Esophagus muscularis mucosa (tissue), 4 donors: Measurements from ENCODE around the gene NEURL1B. TPM values are rescaled to one million over a fixed set of nuclear protein-coding genes. Genes with fewer than 3 reads are reported as not detected.

Experiments
- DNase-seq: peaks from one replicate; pipeline ENCODE4 v3.0.0-alpha.2; 2017; ENCODE audit errors: extremely low spot score
- H3K27ac ChIP-seq, 4 donors: fragments of 200-600 bp; sonication (generic); replicated peaks in 1 of 4; 1 replicate in 3 of 4; 2 replicates in 1 of 4; pipeline ENCODE4 v1.5.1; 2016 to 2019; ENCODE audit warnings: mild to moderate bottlenecking in 1 of 4
- H3K27me3 ChIP-seq, 4 donors: fragments of 200-600 bp; sonication (generic); one replicate each; pipeline versions ENCODE4 v1.5.1 to v1.6.0; 2016 to 2019
- H3K36me3 ChIP-seq, 4 donors: fragments of 200-600 bp; sonication (generic); one replicate each; pipeline ENCODE4 v1.5.1; 2016 to 2019
- H3K4me1 ChIP-seq, 4 donors: fragments of 200-600 bp; sonication (generic); one replicate each; pipeline ENCODE4 v1.5.1; 2016 to 2019
- H3K4me3 ChIP-seq, 4 donors: fragments of 200-600 bp; sonication (generic); 1 replicate in 2 of 4; 2 replicates in 2 of 4; pipeline ENCODE4 v1.5.1; 2016 to 2019; ENCODE audit warnings: mild to moderate bottlenecking in 4 of 4, moderate library complexity in 1 of 4
- H3K9me3 ChIP-seq, 4 donors: fragments of 200-600 bp; sonication (generic); 1 replicate in 3 of 4; 2 replicates in 1 of 4; pipeline ENCODE4 v1.5.1; 2016 to 2019
- CTCF ChIP-seq, 3 experiments: fragments of 200-600 bp in 2 of 3; fragments of 450-650 bp in 1 of 3; sonication (generic) in 2 of 3; IDR thresholded peaks; one replicate each; pipeline ENCODE4 v1.5.1; 2017 to 2019; ENCODE audit warnings: antibody characterized with exemption in 3 of 3, mild to moderate bottlenecking in 2 of 3, moderate library complexity in 1 of 3
- EP300 ChIP-seq: sonication (generic); formaldehyde crosslinking; IDR thresholded peaks from one replicate; pipeline ENCODE4 v1.6.1; 2017; ENCODE audit warnings: antibody characterized with exemption
- POLR2A ChIP-seq: fragments of 450-650 bp; IDR thresholded peaks from one replicate; pipeline ENCODE4 v1.6.1; 2017; ENCODE audit warnings: antibody characterized with exemption, moderate library complexity, mild to moderate bottlenecking, low read depth
- POLR2AphosphoS5 ChIP-seq, 2 donors: sonication (generic); formaldehyde crosslinking; IDR thresholded peaks; one replicate each; pipeline ENCODE4 v1.6.1; 2017; ENCODE audit warnings: antibody characterized with exemption in 2 of 2
- WGBS: methylation state at CpG from one replicate; pipeline ENCODE4 v1.1.5; 2018; 5-methylcytosine and 5-hydroxymethylcytosine counted together
- intact Hi-C: fragments of 100-400 bp; cut with DNase I; formaldehyde crosslinking; loops from one replicate; pipeline ENCODE4 v1.15.1; 2023
- total RNA-seq, 4 donors: library from RNA; depleted of rRNA; stranded (reverse); fragments of >200 nt; gene quantifications; one replicate each; pipeline versions ENCODE4 v1.1.0 to v1.2.1, GENCODE V29; 2016

Gene NEURL1B
- total RNA-seq, 4 donors from 2014 or later = 34.1 to 87.1 (median 60.2) TPM

GRCh38 chr5:172726966-172727365 lies 85.9 kb downstream of the NEURL1B start:
- H3K9me3 ChIP-seq = no peaks in the 10 kb centered on the region
- H3K27me3 ChIP-seq = no peaks in the 10 kb centered on the region
- no peak for DNase-seq
- intact Hi-C loops = no loop called here
- H3K4me3 ChIP-seq = no peak overlapping the region
- H3K36me3 ChIP-seq = no peaks in the 10 kb centered on the region
- TF ChIP-seq POLR2A (no peak), EP300 (no peak), POLR2AphosphoS5 (IDR thresholded peaks at IDR 0.05) (no peak), CTCF (IDR thresholded peaks at IDR 0.05) (no peak)
- H3K4me1 ChIP-seq = peaks cover 17 to 26% (median 20%) of the 10 kb centered on the region in 4 donors
- 89% methylated on average over 3 of the region's 11 CpGs for WGBS
- no peak overlapping the region for H3K27ac ChIP-seq

- Histone ChIP-seq H3K36me3 (no peaks in the 10 kb centered on the region), H3K27ac (no peak overlapping the region), H3K27me3 (no peaks in the 10 kb centered on the region), H3K4me3 (no peak overlapping the region), H3K9me3 (no peaks in the 10 kb centered on the region), H3K4me1 (peaks cover 17 to 26% (median 20%) of the 10 kb centered on the region in 4 donors)
- WGBS = 97% methylated on average over 5 of the region's 7 CpGs
- TF ChIP-seq CTCF (IDR thresholded peaks at IDR 0.05) (no peak), POLR2A (no peak), EP300 (no peak), POLR2AphosphoS5 (IDR thresholded peaks at IDR 0.05) (no peak)
- intact Hi-C loops = no loop called here
- no peak for DNase-seq
Observed at GRCh38 chr5:172727551-172727950, 86.5 kb downstream of the NEURL1B start.

- no peak overlapping the region for H3K4me3 ChIP-seq
- no peak for TF ChIP-seq POLR2AphosphoS5 (IDR thresholded peaks at IDR 0.05)
- no peak for TF ChIP-seq CTCF (IDR thresholded peaks at IDR 0.05)
- TF ChIP-seq POLR2A = no peak
- TF ChIP-seq EP300 = no peak
- no peaks in the 10 kb centered on the region for H3K9me3 ChIP-seq
- H3K27me3 ChIP-seq = no peaks in the 10 kb centered on the region
- no peak overlapping the region for H3K27ac ChIP-seq
- H3K4me1 ChIP-seq = peaks cover 20 to 28% (median 25%) of the 10 kb centered on the region in 4 donors
- 87% methylated on average over 10 of the region's 10 CpGs for WGBS
- no peak for DNase-seq
- H3K36me3 ChIP-seq = no peaks in the 10 kb centered on the region
- intact Hi-C loops = no loop called here
Observed at GRCh38 chr5:172728481-172729241, 87.6 kb downstream of the NEURL1B start.

GRCh38 chr5:172729588-172729987 lies 88.5 kb downstream of the NEURL1B start:
- intact Hi-C loops = no loop called here
- 83% methylated on average over 3 of the region's 13 CpGs for WGBS
- H3K27me3 ChIP-seq = no peaks in the 10 kb centered on the region

More at GRCh38 chr5:172729588-172729987, 88.5 kb downstream of the NEURL1B start:
- Histone ChIP-seq H3K4me3 (no peak overlapping the region), H3K4me1 (peaks cover 30 to 37% (median 34%) of the 10 kb centered on the region in 4 donors), H3K27ac (no peak overlapping the region), H3K9me3 (no peaks in the 10 kb centered on the region), H3K36me3 (no peaks in the 10 kb centered on the region)
- no peak for TF ChIP-seq CTCF (IDR thresholded peaks at IDR 0.05)
- TF ChIP-seq POLR2A = no peak
- TF ChIP-seq POLR2AphosphoS5 (IDR thresholded peaks at IDR 0.05) = no peak
- no peak for TF ChIP-seq EP300
- no peak for DNase-seq
